Upper lobe of left lung (tissue), 6 donors: ENCODE results near the gene MANBA. TPM values are rescaled to one million over a fixed set of nuclear protein-coding genes. Genes with fewer than 3 reads are reported as not detected.

Experiments
- ATAC-seq, 2 donors: fragments of 200-7000 bp; cut with Tn5 transposase; one replicate each; pipeline ENCODE4 v1.9.1; 2022; ENCODE audit warnings: mild to moderate bottlenecking in 2 of 2, moderate library complexity in 2 of 2; ENCODE audit not compliant: low FRiP score in 2 of 2
- DNase-seq, 2 donors: peaks; one replicate each; pipeline ENCODE4 v3.0.0-alpha.2; 2019 to 2020
- H3K27ac ChIP-seq, 4 donors: fragments of 200-600 bp; sonication (generic); one replicate each; pipeline ENCODE4 v1.5.1; 2016 to 2019
- H3K27me3 ChIP-seq, 4 donors: fragments of 200-600 bp; sonication (generic); one replicate each; pipeline ENCODE4 v1.5.1; 2017 to 2019
- H3K36me3 ChIP-seq, 4 donors: fragments of 200-600 bp; sonication (generic); one replicate each; pipeline ENCODE4 v1.5.1; 2016 to 2019
- H3K4me1 ChIP-seq, 4 donors: fragments of 200-600 bp; sonication (generic); one replicate each; pipeline ENCODE4 v1.5.1; 2018 to 2019
- H3K4me3 ChIP-seq, 4 donors: fragments of 200-600 bp; sonication (generic); one replicate each; pipeline ENCODE4 v1.5.1; 2017 to 2019; ENCODE audit warnings: mild to moderate bottlenecking in 2 of 4, moderate library complexity in 1 of 4
- H3K9me3 ChIP-seq, 4 donors: fragments of 200-600 bp; sonication (generic); one replicate each; pipeline ENCODE4 v1.5.1; 2018 to 2019
- CTCF ChIP-seq, 6 experiments: fragments of 450-650 bp in 4 of 6; fragments of 200-600 bp in 2 of 6; sonication (generic) in 2 of 6; IDR thresholded peaks; one replicate each; pipeline ENCODE4 v1.5.1; 2016 to 2019; ENCODE audit warnings: antibody characterized with exemption in 6 of 6
- EP300 ChIP-seq, 4 donors: sonication (generic); formaldehyde crosslinking; IDR thresholded peaks; one replicate each; pipeline ENCODE4 v1.5.1; 2017; ENCODE audit warnings: antibody characterized with exemption in 4 of 4, control low read depth in 2 of 4
- POLR2A ChIP-seq, 4 donors: fragments of 450-650 bp; IDR thresholded peaks; one replicate each; pipeline ENCODE4 v1.5.1; 2016 to 2017; ENCODE audit warnings: antibody characterized with exemption in 4 of 4, mild to moderate bottlenecking in 2 of 4
- POLR2AphosphoS5 ChIP-seq, 2 donors: sonication (generic); formaldehyde crosslinking; IDR thresholded peaks; one replicate each; pipeline ENCODE4 v1.5.1; 2017; ENCODE audit warnings: antibody characterized with exemption in 2 of 2
- WGBS, 2 donors: methylation state at CpG; one replicate each; pipeline ENCODE4 v1.1.5; 2017 to 2018; 5-methylcytosine and 5-hydroxymethylcytosine counted together
- total RNA-seq, 6 donors: library from RNA; depleted of rRNA in 4 of 6; stranded (reverse); fragments of >200 nt in 4 of 6; gene quantifications; one replicate each; pipeline versions ENCODE4 v1.1.0 to v1.2.1, GENCODE V29; 2016 to 2021
- donor health status: DM: no; HTN: no; CAD: no; lungs with moderate emphysema.
- donor health status: DM: no; HTN: yes; CAD: no; lungs with severe emphysema.

MANBA gene
- total RNA-seq, 6 donors from 2014 or later = 47.6 to 152 (median 59.3) TPM

GRCh38 chr4:102598762-102599374, 161.9 kb downstream of the MANBA start:
- peak overlapping the region in 2 of 4 donors; percentile 29 to 44 for H3K27ac ChIP-seq
- H3K27me3 ChIP-seq = no peaks in the 10 kb centered on the region
- WGBS, 2 donors = 84 to 87% methylated on average over 6 of the region's 6 CpGs
- H3K36me3 ChIP-seq = peaks cover 17 to 99% (median 40%) of the 10 kb centered on the region in 4 donors
- TF ChIP-seq EP300 (IDR thresholded peaks at IDR 0.05) = no peak
- no peak for TF ChIP-seq POLR2AphosphoS5 (IDR thresholded peaks at IDR 0.05)
- no peak for TF ChIP-seq POLR2A (IDR thresholded peaks at IDR 0.05)
- no peak for TF ChIP-seq CTCF (IDR thresholded peaks at IDR 0.05)
- ATAC-seq (no peak), DNase-seq (no peak)
- no peak overlapping the region for H3K4me3 ChIP-seq
- H3K9me3 ChIP-seq = no peaks in the 10 kb centered on the region
- peaks cover 0 to 14% (median 6%) of the 10 kb centered on the region in 4 donors for H3K4me1 ChIP-seq

- peaks cover 0 to 14% (median 6%) of the 10 kb centered on the region in 4 donors for H3K4me1 ChIP-seq
- peaks cover 17 to 95% (median 40%) of the 10 kb centered on the region in 4 donors for H3K36me3 ChIP-seq
- no peaks in the 10 kb centered on the region for H3K9me3 ChIP-seq
- no peak overlapping the region for H3K4me3 ChIP-seq
- no peak for TF ChIP-seq POLR2AphosphoS5 (IDR thresholded peaks at IDR 0.05)
- ATAC-seq (peak in 1 of 2 donors; percentile 70), DNase-seq (no peak)
- H3K27ac ChIP-seq = peak overlapping the region in 2 of 4 donors; percentile 29 to 44
- no peaks in the 10 kb centered on the region for H3K27me3 ChIP-seq
- 59 to 71% methylated on average over 1 of the region's 1 CpG for WGBS, 2 donors
Observed at GRCh38 chr4:102598086-102598761, 162.5 kb downstream of the MANBA start.

- ATAC-seq (no peak), DNase-seq (no peak)
- Histone ChIP-seq H3K4me1 (peaks cover 0 to 14% (median 6%) of the 10 kb centered on the region in 4 donors), H3K9me3 (no peaks in the 10 kb centered on the region), H3K27ac (no peak overlapping the region), H3K4me3 (no peak overlapping the region), H3K27me3 (no peaks in the 10 kb centered on the region), H3K36me3 (peaks cover 17 to 78% (median 38%) of the 10 kb centered on the region in 4 donors)
- 86 to 89% methylated on average over 4 of the region's 4 CpGs for WGBS, 2 donors
- no peak for TF ChIP-seq CTCF (IDR thresholded peaks at IDR 0.05)
Observed at GRCh38 chr4:102596532-102596931, 164.2 kb downstream of the MANBA start.

- peaks cover 17 to 61% (median 32%) of the 10 kb centered on the region in 4 donors for H3K36me3 ChIP-seq
- WGBS, 2 donors = 59 to 69% methylated on average over 2 of the region's 2 CpGs
- no peak for TF ChIP-seq EP300 (IDR thresholded peaks at IDR 0.05)
- TF ChIP-seq POLR2A (IDR thresholded peaks at IDR 0.05) = no peak
- no peak for TF ChIP-seq CTCF (IDR thresholded peaks at IDR 0.05)
- no peak for TF ChIP-seq POLR2AphosphoS5 (IDR thresholded peaks at IDR 0.05)
Observed at GRCh38 chr4:102594000-102594399, 166.8 kb downstream of the MANBA start.

GRCh38 chr4:102593147-102593546, 167.6 kb downstream of the MANBA start:
- 85 to 86% methylated on average over 7 of the region's 7 CpGs for WGBS, 2 donors
- Histone ChIP-seq H3K27me3 (no peaks in the 10 kb centered on the region), H3K36me3 (peaks cover 17 to 54% (median 30%) of the 10 kb centered on the region in 4 donors), H3K4me1 (peaks cover 0 to 8% (median 3%) of the 10 kb centered on the region in 4 donors), H3K4me3 (no peak overlapping the region), H3K9me3 (no peaks in the 10 kb centered on the region), H3K27ac (no peak overlapping the region)
- TF ChIP-seq CTCF (IDR thresholded peaks at IDR 0.05) (no peak), POLR2A (IDR thresholded peaks at IDR 0.05) (no peak), POLR2AphosphoS5 (IDR thresholded peaks at IDR 0.05) (no peak), EP300 (IDR thresholded peaks at IDR 0.05) (no peak)
- ATAC-seq = no peak
- peak in 1 of 2 donors; percentile 1 for DNase-seq

More at GRCh38 chr4:102594000-102594399, 166.8 kb downstream of the MANBA start:
- Histone ChIP-seq H3K27me3 (no peaks in the 10 kb centered on the region), H3K4me3 (no peak overlapping the region), H3K27ac (no peak overlapping the region), H3K9me3 (no peaks in the 10 kb centered on the region), H3K4me1 (peaks cover 0 to 14% (median 6%) of the 10 kb centered on the region in 4 donors)
- DNase-seq (no peak), ATAC-seq (no peak)
